Muscle of back (tissue), 11 donors: ENCODE results near the gene UBXN7. TPM values are rescaled to one million over a fixed set of nuclear protein-coding genes. Genes with fewer than 3 reads are reported as not detected.
"Not testable (repeated sequence)": the region's sequence is repeated elsewhere in the genome, so short reads cannot be mapped to it uniquely, and the experiment has no call there.

Experiments
- DNase-seq, 3 donors: peaks; one replicate each; pipeline versions ENCODE4 v3.0.0 to v3.0.0-alpha.2; 2013
- polyA plus RNA-seq, 10 donors: library from polyadenylated mRNA; unstranded; fragments of 120-200 nt; gene quantifications; one replicate each; pipeline ENCODE4 v1.2.1, GENCODE V29; 2013; ENCODE audit not compliant: insufficient read length in 10 of 10

Gene UBXN7
- polyA plus RNA-seq, 10 donors = 13.4 to 24.3 (median 19.5) TPM

GRCh38 chr3:196357905-196358304, 74.3 kb downstream of the UBXN7 start:
- no peak for DNase-seq

DNA sequence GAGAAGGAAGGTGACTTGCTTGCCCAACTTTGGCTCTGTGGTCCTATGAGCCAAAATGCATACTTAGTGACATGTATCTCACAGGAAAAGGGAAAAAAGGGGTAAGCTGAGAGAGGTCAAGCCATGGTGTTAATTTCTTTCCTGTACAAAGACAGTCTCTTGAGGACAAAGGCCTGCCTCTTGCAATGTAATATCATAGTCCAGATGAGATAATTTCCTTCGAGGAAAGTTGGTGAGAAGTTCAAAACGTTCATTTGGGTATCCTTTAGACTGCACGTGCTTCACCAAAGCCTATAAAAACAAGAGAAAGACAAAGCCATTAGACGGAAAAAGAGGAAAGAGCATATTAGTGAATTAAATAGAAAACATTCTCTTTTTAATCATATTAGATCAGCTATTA, 75.7 kb downstream of the UBXN7 start:
- no peak for DNase-seq

GRCh38 chr3:196355668-196356067, 76.6 kb downstream of the UBXN7 start:
- DNase-seq = no peak

GRCh38 chr3:196354132-196354531, 78.1 kb downstream of the UBXN7 start:
- DNase-seq = no peak

DNA sequence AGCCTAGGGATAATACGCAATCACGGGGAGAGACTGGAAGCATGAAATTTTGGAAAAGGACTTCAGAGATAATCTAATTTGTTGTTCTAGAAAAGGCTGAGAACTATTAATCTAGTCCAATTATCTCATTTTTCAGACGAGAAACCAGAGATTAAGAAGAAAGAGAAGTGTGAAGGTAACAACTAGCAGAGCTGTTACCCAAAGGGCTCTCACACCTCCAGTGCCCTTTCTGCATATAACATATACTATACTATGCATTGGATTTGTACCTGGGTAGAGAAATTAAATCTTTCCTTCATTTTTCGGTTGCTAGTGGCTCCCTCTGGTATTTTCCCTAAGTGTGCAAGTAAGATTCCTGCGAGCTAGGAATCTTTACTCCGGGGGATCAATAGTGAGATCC, 80.7 kb downstream of the UBXN7 start:
- no peak for DNase-seq

DNA sequence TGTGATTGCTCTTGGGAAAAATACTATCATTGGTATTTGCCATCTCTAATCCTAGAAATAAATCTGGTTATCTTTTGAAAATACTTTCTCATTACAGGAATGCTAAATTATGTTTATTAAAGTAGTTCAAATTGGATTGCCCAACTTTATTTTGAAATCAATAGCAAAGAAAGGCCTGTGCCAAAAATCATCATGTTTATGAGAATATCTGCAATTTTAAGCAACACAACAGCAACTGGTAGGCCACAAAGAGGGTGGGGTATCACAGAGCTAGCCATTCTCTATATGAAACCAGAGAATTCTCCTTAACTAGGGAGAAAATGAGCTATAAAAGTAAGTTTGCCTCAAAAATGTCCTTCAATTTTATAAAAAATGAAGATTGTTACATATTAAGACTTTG, 82.2 kb downstream of the UBXN7 start:
- DNase-seq = no peak

DNA sequence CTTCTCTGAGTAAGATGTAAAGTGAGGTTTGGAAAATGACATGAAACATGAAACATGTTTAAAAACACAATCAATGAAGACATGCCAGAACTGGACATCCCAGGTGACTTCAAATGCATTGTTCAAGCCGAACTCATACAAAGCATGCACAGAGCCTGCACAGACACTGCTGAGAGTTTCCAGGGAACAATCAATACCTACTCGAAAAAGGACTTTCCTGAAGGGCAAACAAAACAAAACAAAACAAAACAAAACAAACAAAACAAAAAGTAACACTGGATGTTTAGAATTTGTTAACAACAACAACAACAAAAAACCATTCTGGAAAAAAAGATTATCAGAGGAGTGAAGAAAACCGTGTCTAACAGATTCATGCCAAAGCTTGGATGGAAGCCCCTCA, 83.5 kb downstream of the UBXN7 start:
- DNase-seq = no peak

DNA sequence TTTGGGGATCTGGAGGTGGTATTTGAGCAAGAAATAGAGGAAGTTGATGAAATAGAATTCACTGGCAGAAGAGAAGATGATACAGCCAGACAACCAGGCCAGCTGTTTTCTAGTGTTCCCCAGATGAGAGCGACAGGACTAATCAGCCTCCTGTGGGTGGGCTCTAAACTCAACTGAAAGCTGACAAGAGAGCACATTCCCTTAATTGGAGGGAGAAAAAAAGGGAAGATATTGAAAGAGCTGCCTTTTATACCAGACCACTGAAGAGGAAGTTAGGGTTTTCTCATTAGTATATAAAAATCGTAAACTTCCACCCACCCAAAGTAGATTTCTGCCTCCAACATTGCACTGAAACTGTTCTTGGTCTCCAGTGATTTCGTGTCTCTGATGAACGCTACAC, 87.6 kb downstream of the UBXN7 start:
- no peak for DNase-seq

DNA sequence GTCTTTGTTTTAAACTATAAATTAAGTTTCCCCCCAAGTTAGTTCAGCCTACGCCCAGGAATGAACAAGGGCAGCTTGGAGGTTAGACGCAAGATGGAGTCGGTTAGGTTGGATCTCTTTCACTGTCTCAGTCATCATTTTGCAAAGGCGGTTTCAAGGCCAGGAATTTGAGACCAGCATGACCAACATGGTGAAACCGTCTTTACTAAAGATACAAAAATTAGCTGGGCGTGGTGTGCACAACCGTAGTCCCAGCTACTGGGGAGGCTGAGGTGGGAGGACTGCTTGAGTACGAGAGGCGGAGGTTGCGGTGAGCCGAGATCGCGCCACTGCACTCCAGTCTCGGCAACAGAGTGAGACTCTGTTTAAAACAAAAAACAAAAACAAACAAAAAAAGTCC, 88.3 kb downstream of the UBXN7 start:
- not testable (repeated sequence) for DNase-seq

- DNase-seq = no peak
These were observed 91.1 kb downstream of the UBXN7 start for GRCh38 chr3:196341137-196341536.

DNA sequence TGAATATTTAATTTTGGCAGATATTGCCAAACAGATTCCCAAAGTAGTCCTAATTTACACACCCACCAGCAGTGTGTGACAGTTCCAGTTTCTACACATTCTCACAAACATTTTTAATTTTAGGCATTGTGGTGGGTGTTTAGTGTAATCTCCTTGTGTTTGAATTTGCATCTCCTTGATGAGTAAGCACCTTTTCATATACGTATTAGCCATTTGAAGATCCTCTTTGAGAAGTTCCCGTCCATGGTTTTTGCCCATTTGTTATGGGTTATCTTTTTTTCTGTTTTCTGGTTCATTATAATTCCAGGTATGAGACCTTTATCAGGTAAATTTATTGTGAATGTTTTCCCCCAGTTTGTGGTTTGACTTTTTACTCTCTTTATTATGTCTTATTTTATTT, 91.8 kb downstream of the UBXN7 start:
- DNase-seq = no peak

GRCh38 chr3:196339493-196340254, 92.6 kb downstream of the UBXN7 start:
- no peak for DNase-seq

GRCh38 chr3:196339044-196339443, 93.2 kb downstream of the UBXN7 start:
- DNase-seq = no peak

DNA sequence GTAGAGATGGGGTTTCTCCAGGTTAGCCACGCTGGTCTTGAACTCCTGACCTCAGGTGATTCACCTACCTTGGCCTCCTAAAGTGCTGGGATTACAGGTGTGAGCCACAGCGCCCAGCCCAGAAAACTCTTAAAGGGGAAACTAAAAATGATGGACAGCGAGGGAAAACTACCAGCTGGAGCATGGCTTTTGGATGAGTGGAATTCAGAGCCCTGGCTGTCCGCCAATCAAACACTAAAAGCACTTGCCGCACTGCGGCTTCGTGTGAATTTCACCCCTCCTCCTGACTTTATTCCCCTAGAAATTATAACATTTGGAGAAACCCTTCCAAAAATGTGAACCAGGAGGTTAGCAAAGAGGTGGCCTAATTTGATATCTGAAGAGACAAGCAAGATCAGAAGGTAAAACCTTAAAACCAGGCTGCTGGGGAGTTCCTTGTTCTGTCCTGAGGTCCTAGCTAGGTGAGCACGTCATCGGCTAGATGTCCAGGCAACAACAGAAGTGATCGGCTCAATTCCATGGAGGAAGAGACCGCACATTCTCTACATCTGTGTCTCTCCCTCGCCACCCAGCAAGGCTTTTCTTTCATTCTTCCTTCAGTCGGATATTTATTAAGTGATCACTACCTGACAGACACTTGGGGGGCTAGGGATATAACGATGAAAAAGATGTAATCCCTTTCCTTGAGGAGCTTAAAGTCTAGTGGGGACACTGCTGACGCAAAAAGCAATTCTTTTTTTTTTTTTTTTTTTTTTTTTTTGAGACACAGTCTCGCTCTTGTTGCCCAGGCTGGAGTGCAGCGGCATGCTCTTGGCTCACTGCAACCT, 95.7 kb downstream of the UBXN7 start:
- no peak for DNase-seq

DNA sequence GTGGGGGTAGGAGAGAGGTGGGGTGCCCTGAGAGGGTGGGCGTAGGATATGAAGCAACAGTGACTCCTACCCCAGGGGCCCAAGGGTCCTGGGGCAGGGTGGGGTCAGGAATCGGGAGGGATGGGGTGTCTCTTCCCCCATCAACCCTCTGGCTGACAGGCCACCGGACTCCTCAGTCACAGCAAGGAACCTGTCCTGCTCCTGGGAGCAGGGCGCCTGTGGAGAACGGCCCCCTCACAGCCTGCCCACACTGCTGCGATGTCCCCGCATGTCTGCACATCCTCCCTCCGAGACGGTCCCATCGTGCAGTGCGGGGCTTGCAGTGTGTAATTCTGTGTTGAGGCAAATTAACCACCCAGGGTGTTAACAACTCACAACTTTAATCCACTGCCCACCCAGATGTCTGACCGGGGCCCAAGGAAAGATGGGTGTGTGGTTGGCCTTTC, 96.7 kb downstream of the UBXN7 start:
- no peak for DNase-seq

DNA sequence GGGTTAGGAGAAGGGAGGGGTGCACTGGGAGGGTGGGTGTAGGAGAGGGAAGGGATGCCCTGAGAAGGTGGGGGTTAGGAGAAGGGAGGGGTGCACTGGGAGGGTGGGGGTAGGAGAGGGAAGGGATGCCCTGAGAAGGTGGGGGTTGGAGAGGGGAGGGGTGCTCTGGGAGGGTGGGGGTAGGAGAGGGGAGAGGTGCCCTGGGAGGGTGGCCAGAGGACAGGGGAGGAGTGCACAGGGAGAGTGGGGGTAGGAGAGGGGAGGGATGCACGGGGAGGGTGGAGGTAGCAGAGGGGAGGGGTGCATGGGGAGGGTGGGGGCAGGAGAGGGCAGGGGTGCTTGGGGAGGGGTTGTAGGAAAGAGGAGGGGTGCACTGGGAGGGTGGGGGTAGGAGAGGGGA, 97.2 kb downstream of the UBXN7 start:
- DNase-seq = no peak

DNA sequence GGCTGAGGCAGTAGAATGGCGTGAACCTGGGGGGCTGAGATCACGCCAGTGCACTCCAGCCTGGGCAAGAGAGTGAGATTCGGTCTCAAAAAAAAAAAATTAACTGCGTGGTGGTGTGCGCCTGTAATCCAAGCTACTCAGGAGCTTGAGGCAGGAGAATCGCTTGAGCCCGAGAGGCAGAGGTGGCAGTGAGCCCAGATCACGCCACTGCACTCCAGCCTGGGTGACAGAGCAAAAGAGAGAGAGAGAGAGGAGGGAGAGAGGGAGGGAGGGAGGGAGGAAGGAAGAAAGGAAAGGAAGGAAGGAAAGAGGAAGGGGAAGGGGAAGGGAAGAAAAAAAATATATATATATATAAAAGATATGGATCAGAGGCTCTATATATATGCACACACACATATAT, 100.1 kb downstream of the UBXN7 start:
- DNase-seq = no peak

DNA sequence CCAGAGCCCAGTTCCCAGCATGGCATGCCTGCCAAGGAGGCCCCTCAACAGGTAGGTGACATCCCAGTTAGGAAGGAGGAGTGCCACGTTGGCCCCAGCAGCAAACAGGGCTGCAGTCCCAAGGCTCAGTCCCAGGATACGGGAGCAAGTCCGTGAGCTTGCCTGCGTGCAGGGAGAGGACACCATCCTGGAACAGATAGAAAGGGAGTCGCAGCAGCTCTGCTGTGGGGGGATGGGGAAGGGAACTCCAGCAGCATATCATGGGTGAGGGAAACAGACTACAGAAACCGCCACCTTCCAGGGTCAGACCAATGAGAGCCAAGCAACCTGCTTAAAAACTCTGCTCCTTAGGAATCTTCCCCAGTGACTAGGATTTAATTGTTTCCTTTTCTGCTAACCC, 104.8 kb downstream of the UBXN7 start:
- no peak for DNase-seq

- DNase-seq = no peak
These were observed 105.3 kb downstream of the UBXN7 start for GRCh38 chr3:196326936-196327335.

DNA sequence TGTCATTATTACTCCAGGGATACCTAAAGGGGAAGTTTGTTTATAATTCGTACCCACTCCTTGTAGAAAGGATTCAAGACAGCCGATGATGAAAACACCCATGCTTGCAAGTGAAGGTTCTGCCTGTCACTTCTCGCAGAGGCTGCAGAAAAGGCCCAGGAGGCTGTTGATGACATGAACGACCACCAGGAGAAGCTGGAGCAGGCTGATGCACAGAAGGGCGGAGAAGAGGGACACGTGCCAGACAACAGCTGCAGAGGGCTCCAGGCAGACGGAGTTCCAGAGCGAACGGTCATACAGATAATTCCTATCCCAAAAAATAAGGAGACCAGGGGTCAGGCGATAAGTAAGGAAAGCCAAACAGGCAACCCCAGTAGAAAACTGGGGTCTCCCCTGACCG, 108.5 kb downstream of the UBXN7 start:
- peak; percentile 59 to 77 (median 66) for DNase-seq

GRCh38 chr3:196323016-196323415, 109.2 kb downstream of the UBXN7 start:
- no peak for DNase-seq

DNA sequence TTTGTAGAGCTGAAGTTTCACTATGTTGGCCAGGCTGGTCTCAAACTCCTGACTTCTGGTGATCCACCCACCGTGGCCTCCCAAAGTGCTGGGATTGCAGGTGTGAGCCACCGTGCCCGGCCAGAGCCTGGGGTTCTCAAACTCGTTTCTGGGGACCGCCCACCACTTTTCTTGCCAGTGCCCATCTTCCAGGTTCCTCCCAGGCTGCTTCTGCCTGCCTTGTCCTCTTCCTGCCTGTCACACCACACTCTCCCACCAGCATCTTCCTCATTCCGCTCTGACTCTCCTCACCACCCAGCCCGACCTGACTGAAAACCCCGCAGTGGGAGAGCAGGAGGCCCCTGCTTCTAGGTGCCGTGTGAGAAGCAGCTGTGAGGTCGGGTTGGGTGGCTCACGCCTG, 111.1 kb downstream of the UBXN7 start:
- DNase-seq = no peak

DNA sequence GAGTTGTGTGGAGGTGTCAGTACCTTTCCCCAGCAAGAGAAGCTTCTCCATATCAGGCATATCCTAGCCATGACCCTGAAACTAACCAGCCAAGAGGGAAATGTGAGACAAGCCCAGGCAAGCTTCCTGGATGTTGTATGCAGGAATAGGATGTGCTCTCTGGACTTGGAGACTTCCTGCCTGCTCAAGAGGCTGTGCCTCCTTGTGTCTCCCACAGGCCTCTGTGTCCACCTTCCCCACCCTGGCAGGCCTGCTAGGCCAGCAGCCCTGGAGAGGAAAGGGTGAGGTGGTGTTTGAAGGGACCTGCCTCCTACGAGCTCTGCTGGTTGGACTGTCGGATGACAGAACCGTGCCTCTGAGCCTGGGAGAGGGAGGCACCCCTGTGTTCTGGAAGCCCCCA, 112.1 kb downstream of the UBXN7 start:
- DNase-seq = no peak
